Ishikawa (cell line): Measurements from ENCODE around the gene KLHDC8A.

Experiments used
- CEBPB ChIP-seq: IDR thresholded peaks from 2 replicates; pipeline ENCODE4 v1.6.1; 2012
- FOXM1 ChIP-seq: IDR thresholded peaks from 2 replicates; pipeline ENCODE4 v1.6.1; 2012; ENCODE audit warnings: low read depth, borderline replicate concordance
- MAX ChIP-seq: IDR thresholded peaks from 2 replicates; pipeline ENCODE4 v1.6.1; 2012
- NFIC ChIP-seq: IDR thresholded peaks from 2 replicates; pipeline ENCODE4 v1.6.1; 2012
- RAD21 ChIP-seq: IDR thresholded peaks from 2 replicates; pipeline ENCODE4 v1.6.1; 2012; ENCODE audit warnings: low read depth
- REST ChIP-seq: IDR thresholded peaks from 2 replicates; pipeline ENCODE4 v1.6.1; 2012; ENCODE audit warnings: low read depth, mild to moderate bottlenecking
- TAF1 ChIP-seq: IDR thresholded peaks from 2 replicates; pipeline ENCODE4 v1.6.1; 2012; ENCODE audit warnings: low read depth, mild to moderate bottlenecking
- TCF12 ChIP-seq: IDR thresholded peaks from 2 replicates; pipeline ENCODE4 v1.6.1; 2012; ENCODE audit warnings: low read depth
- USF1 ChIP-seq: IDR thresholded peaks from 2 replicates; pipeline ENCODE4 v1.6.1; 2012
- YY1 ChIP-seq: IDR thresholded peaks from 2 replicates; pipeline ENCODE4 v1.6.1; 2012; ENCODE audit warnings: low read depth

GRCh38 chr1:205377355-205377754 lies 20.6 kb upstream of the KLHDC8A start:
- TF ChIP-seq MAX (no peak), TAF1 (no peak), USF1 (no peak), FOXM1 (no peak), CEBPB (no peak), NFIC (no peak), RAD21 (no peak), YY1 (no peak), TCF12 (no peak), REST (no peak)
